GF-D8 (cell line): ENCODE data around the gene DYNLL1.
"Not testable (repeated sequence)": the region's sequence is repeated elsewhere in the genome, so short reads cannot be mapped to it uniquely, and the experiment has no call there.

Source experiments
- DNase-seq: peaks from one replicate; lab custom pipeline; 2025; lab: John Stamatoyannopoulos, UW

Gene DYNLL1

DNA sequence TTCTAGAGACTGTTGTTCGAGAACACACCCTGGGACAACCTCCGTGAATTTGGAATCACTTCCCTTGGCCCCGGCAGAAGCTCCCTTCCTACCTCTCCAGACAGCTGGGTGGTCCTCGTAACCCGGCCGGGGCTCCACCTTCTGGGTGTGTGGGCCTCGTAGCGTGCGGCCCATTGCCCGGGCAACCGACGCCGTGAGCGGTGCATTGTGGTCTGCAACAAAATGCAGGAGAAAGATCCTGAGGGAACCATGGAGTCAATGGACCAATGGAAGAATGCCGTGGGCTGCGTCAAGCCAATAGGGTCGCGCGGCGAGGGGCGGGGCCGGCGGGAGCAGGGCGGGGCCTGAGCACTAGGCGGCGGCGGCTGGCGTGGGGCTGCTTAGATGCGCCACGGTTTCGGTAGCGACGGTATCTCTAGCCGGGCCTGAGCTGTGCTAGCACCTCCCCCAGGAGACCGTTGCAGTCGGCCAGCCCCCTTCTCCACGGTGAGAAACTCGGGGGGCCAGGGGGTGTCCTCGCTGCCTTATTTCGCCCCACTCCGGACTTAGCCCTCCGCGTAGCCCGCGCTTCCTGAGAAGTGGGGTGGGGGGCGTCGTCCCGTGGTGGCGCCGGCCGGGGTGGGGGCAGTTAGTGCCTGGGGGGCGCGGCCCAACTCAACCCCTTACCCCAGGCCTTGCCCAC, at the start of gene DYNLL1:
DYNLL1 (plus strand) TSS at position 383 of the 682 bp plus-strand sequence. CDS start 309 bp downstream, outside the sequence.
- DNase-seq, result peak; percentile 79

DNA sequence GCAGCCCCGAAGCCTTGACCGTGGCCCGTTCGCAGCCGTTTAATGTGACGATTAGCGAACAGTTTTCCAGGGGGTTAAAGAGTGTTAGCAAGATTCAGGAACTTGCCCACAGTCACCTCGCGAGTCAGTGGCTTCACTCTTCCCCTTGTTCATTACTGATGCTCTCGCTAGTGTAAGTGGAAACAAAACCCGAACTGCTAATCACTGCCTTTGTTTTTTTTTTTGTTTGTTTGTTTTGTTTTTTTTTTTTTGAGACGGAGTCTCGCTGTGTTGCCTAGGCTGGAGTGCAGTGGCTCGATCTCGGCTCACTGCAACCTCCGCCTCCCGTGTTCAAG, 49.1 kb upstream of the DYNLL1 start:
- DNase-seq, result not testable (repeated sequence)

GRCh38 chr12:120447992-120448391, 47.9 kb upstream of the DYNLL1 start:
- DNase-seq, result no peak

- DNase-seq, result not testable (repeated sequence)
These were observed 43.4 kb upstream of the DYNLL1 start for GRCh38 chr12:120452524-120452923.

GRCh38 chr12:120453060-120453750, 42.7 kb upstream of the DYNLL1 start:
- DNase-seq, result no peak

GRCh38 chr12:120453977-120454376, 41.9 kb upstream of the DYNLL1 start:
- no peak for DNase-seq

DNA sequence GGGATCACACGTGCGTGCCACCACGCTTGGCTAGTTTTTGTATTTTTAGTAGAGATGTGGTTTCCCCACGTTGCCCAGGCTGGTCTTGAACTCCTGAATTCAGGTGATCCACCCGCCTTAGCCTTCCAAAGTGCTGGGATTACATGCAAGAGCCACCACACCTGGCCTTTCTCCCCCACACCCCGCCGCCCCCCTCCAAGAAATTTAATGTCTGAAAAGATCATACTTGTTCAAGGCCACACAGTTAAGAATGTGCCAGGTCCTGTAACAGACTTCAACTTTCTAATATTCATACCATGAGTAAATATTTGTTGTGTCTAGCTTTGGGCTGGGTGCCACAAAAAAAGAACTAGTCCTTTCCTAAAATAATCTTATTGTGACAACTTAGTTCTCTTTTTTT, 40.6 kb upstream of the DYNLL1 start:
- DNase-seq, result no peak

DNA sequence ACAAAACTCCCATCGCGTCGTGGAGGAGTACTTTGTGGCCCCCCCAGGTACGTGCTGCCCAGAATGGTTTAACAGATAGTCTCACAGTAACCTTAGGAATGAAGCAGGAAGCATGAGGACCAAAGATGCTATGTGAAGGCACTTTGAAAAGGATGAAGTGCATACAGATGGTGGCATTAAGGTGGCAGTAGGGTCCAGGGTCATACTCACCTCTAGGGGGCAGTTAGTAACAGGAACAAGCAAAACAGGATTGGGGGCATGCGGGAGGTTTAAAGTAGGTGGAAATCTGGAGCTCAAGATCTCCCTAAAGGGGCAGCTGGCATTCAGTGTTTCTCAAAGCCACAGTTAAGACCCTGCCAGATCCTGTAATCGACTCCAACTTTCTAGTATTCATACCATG, 38.8 kb upstream of the DYNLL1 start:
- no peak for DNase-seq

- DNase-seq, result no peak
These were observed 35.8 kb upstream of the DYNLL1 start for GRCh38 chr12:120460157-120460556.

- DNase-seq, result no peak
These were observed 33.7 kb upstream of the DYNLL1 start for GRCh38 chr12:120462099-120462640.

DNA sequence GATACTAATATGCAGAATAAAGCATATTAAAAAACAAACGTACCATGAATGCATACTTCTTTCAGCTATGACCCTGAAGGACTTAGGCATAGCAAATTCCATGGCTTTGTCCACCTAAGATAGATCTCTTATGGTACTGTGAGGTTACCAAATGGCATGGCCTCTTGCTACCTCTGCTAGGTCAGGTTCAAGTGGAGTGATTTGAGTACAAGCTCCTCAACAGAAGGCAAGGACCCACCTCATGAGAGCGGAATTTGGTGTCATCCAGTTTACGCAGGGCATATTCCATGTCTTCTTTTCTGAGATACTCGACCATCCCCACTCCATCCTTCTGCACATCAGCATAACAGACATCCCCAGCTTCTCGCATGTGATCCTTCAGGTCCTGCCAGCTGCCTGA, 32.2 kb upstream of the DYNLL1 start:
- no peak for DNase-seq

DNA sequence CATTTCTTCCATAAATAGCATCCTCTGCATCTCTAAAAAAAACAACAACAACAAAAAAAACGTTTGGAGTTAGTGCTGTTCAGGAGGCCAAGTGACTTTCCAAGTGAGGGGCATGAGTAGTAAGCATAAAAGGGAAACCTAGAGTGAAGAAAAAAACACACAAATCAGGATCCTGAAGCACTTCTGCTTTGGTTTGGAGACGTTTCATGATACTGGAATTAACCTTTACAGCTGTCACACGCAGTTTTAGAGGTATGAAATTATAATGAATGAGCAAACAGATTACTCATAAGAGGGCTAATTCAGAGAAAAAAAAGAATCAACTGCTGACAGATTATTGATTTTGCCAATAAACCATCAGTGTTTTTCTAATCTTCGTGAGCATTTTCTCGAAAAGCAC, 30.2 kb upstream of the DYNLL1 start:
- DNase-seq, result no peak

DNA sequence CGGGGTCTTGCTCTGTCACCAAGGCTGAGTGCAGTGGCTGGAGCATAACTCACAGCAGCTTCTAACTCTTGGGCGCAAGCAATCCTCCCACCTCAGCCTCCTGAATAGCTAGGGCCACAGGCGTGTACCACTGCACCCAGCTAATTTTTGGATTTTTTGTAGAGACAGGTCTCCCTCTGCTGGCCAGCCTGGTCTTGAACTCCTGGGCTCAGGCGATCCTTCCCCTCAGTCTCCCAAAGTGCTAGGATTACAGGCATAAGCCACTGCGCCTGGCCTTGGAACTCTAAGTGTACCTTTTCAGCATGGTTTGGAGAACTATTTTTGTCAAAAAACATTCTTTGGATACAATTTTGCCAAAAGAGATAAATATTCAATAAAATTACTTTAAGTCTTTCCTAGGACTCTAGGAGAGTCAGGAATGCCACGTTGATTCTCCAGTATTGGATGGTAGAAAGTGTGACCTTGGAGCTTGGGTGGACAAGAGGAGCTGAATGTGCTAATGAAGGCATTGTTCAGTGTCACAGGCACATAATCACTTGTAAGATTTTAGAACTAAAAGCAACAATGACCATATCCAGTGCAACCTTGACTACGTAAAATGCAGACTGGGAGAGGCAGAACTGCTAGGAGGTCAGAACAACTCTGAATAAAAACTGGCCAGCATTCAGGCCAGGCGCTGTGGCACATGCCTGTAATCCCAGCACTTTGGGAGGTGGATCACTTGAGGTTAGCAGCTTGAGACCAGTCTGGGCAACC, 29.2 kb upstream of the DYNLL1 start:
- no peak for DNase-seq

DNA sequence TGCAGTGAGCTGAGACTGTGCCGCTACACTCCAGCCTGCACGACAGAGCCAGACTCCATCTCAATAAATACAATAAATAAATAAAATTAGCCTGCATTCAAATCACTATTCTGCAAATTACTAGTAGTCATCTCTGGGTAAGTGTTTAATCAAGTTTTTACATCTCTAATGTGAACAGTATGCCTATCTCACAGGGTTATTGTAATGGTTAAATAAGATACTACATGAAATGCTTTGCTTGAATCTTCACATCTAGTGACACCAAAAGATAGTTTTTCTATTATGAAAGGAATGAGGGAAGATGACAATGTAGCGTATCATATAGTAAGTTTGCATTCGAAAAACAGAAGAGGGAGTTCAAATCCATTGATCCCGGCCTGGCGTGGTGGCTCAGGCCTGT, 28.5 kb upstream of the DYNLL1 start:
- DNase-seq, result no peak

DNA sequence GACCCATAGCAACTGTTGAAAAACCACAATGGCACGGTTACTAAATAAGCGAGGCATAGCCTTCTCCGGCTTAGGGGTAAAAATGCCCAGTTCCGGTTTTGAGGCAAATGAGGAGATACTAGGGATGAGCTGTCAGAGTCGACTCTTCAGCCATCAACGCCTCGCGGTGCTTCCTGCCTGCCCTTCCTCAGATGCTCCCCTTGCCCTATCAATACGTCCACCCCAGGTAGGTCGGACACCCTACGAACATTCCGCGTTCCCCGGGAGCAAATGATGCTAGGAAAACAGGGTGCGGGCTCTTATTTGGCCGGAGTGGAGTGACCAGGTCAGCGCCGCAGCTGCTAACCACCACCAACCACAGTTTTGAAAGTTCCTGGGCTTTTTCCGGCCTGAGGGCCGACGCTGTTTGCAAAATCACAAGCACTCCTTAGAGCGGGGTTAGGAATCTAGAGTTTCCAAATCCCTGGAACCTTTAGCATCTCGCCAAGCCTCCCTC, 27.5 kb upstream of the DYNLL1 start:
- peak; percentile 36 for DNase-seq

DNA sequence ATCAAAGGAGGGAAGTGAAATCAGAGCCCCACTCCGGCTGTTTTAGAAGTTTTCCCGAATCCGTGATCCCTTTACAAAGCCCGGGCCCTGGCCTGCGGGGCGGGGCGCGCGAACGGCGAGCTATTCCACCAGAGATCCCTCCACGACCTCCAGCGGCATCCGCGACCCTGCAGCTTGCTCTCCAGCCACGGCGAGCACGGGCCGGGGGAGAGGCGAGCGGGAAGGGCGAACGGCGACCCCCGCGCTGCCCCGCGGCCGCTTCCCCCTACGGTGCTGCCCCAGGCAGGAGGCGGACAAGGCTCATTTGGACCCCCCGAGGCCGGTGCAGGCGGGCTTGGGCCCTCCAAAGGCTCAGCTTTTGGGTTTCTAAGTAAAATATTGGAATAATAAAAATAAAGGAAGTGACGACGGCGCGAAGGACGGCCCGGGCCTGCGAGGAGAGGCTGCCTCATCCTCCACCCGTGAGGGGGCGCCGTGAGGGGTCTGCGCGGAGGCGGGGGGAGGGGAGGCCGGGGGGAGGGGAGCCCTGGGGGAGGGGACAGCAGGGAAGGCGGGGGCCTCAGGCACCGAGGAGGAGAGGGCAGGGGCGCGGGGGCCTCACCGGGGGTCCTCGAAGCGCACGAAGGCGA, 27.0 kb upstream of the DYNLL1 start:
- DNase-seq, result no peak

DNA sequence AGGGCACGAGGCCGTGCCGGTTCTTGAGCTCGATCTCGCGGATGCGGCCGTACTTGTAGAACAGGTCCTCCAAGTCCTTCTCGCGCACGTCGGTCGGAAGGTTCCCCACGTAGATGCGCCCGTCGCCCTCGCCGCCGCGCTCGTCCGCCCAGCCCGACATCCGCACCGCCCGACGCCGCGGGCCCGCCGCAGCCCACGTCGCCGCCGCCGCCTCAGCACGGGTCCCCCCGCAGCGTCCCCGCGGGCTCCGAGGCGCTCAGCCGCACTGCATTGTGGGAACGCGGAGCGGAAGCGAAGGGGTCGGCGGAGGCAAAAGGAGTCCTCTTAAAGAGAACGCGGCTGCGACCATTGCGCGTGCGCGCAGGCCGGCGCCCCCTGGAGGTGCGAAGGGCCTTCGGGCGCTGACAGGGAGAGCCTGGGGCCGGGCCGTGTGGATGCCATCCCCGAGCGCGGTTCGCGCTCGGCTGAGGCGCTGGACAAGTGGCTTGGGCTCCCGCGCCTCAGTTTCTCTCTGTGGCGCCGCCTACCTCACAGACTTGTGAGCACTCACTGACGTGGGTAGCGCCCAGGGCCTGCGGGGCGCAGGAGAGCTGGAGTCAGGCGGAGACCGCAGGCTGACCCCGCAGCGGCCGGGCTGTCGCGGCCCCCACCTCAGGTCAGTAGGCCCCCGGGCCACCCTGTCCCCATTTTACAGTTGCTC, 26.3 kb upstream of the DYNLL1 start, which contains the start of gene SRSF9:
SRSF9 (minus strand) TSS at position 299 of the 700 bp plus-strand sequence; CDS start at position 160, 139 bp downstream.
- DNase-seq, result peak; percentile 84

DNA sequence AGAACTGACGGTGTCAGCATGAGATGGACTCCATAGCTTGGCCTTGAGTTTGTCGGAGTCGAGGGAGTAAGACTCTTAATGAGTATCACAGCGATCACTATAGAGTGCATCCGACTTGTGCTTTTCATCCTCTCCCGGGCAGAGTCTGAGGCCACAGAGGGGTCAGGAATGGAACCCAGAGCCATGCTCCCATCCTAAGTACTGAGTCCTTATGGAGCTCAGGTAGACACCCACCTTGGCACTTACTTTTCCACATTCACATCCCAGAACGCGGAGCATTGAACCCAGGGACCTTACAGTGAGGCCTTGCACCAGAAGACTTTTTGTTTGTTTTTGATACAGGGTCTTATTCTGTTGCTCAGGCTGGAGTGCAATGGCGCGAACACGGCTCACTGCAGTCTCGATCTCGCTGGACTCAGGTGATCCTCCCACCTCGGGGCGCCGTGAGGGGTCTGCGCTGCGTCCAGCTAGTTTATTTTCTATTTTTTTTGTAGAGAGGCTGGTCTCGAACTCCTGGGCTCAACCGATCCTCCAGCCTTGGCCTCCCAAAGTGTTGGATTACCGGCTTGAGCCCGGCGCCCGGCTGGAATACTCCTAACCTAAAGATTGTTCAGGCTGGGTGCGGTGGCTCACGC, 25.6 kb upstream of the DYNLL1 start:
- no peak for DNase-seq

- no peak for DNase-seq
These were observed 23.4 kb upstream of the DYNLL1 start for GRCh38 chr12:120472521-120472920.

DNA sequence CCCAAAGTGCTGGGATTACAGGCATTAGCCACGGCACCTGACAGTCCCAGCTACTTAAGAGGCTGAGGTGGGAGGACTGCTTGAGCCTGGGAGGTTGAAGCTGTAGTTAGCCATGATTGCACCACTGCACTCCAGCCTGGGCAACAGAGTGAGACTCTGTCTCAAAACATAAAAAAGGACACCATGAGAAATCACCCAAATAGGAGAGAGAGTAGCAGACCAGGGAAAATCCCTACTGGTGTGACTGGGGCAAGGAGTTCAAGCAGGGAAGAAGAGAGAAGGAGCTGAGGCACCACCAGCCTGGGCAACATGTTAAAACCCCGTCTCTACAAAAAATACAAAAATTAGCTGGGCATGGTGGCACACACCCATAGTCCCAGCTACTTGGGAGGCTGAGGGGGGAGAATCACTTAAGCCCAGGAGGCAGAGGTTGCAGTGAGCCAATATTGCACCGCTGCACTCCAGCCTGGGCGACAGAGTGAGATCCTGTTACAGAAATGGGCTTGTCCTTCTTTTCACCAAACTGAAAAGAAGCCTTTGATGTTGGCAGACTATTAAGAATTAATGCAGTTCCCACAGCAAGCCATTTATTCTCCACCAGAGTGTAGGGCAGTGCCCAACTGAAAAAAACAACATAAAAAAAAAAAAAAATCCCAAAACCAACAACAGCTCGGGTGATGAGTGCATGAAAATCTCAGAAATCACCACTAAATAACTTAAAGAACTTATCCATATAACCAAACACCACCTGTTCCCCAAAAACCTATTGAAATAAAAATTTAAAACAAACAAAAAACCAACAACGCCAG, 21.9 kb upstream of the DYNLL1 start:
- no peak for DNase-seq
